WTC11 (cell line): Measurements from ENCODE around the gene KIAA1671.

Source experiments
- ATF1 ChIP-seq: sonication (generic); formaldehyde crosslinking; IDR thresholded peaks from 2 replicates; pipeline ENCODE4 v1.8.1; 2023; ENCODE audit warnings: mild to moderate bottlenecking, moderate library complexity, missing genetic modification reagents
- ATF3 ChIP-seq: sonication (generic); formaldehyde crosslinking; conservative IDR thresholded peaks from 2 replicates; pipeline ENCODE4 v1.8.1; 2022; ENCODE audit warnings: mild to moderate bottlenecking, missing genetic modification reagents
- CTCF ChIP-seq: fragments of 200-600 bp; IDR thresholded peaks from 2 replicates; pipeline ENCODE4 v1.8.0; 2022; ENCODE audit warnings: antibody characterized with exemption
- E2F4 ChIP-seq: sonication (generic); formaldehyde crosslinking; IDR thresholded peaks from 2 replicates; pipeline ENCODE4 v1.8.1; 2022; ENCODE audit warnings: low read depth, mild to moderate bottlenecking, moderate library complexity, missing genetic modification reagents, borderline replicate concordance
- GTF2I ChIP-seq: fragments of 250-450 bp; sonication (Bioruptor Pico); conservative IDR thresholded peaks from 2 replicates; pipeline ENCODE4 v1.4.0; 2021; ENCODE audit warnings: mild to moderate bottlenecking
- HMGXB4 ChIP-seq: sonication (generic); formaldehyde crosslinking; IDR thresholded peaks from 2 replicates; pipeline ENCODE4 v1.8.1; 2023; ENCODE audit warnings: mild to moderate bottlenecking, moderate library complexity, missing genetic modification reagents
- MAX ChIP-seq: sonication (generic); formaldehyde crosslinking; IDR thresholded peaks from 2 replicates; pipeline ENCODE4 v1.8.0; 2022; ENCODE audit warnings: mild to moderate bottlenecking, missing genetic modification reagents
- OVOL2 ChIP-seq: fragments of 250-450 bp; sonication (Bioruptor Pico); IDR thresholded peaks from 2 replicates; pipeline ENCODE4 v1.9.0; 2021; ENCODE audit warnings: mild to moderate bottlenecking, borderline replicate concordance
- PREB ChIP-seq: sonication (generic); formaldehyde crosslinking; IDR thresholded peaks from 2 replicates; pipeline ENCODE4 v1.8.1; 2022; ENCODE audit warnings: mild to moderate bottlenecking, missing genetic modification reagents, moderate library complexity, borderline replicate concordance
- SP1 ChIP-seq: sonication (generic); formaldehyde crosslinking; conservative IDR thresholded peaks from 2 replicates; pipeline ENCODE4 v1.8.1; 2022; ENCODE audit warnings: missing genetic modification reagents
- TCF7 ChIP-seq: sonication (generic); formaldehyde crosslinking; IDR thresholded peaks from 2 replicates; pipeline ENCODE4 v1.8.0; 2022; ENCODE audit warnings: mild to moderate bottlenecking, low read depth, missing genetic modification reagents, moderate library complexity
- USF1 ChIP-seq: sonication (generic); formaldehyde crosslinking; IDR thresholded peaks from 2 replicates; pipeline ENCODE4 v1.8.0; 2022; ENCODE audit warnings: mild to moderate bottlenecking, missing genetic modification reagents

GRCh38 chr22:25098445-25099081 lies 146.0 kb downstream of the KIAA1671 start:
- TF ChIP-seq CTCF (no peak), USF1 (CRISPR knock-in tag) (no peak), OVOL2 (CRISPR knock-in tag) (no peak), ATF3 (CRISPR knock-in tag) (no peak), PREB (CRISPR knock-in tag) (no peak), ATF1 (CRISPR knock-in tag) (no peak), TCF7 (no peak), E2F4 (no peak), HMGXB4 (CRISPR knock-in tag) (no peak), GTF2I (no peak), SP1 (CRISPR knock-in tag) (no peak), MAX (CRISPR knock-in tag) (no peak)
